OCI-LY1 (cell line): ENCODE measurements around the gene IRF8.

Source experiments
- EZH2 ChIP-seq: fragments of 200-600 bp; sonication (generic), shearing (Covaris generic); IDR thresholded peaks from 2 replicates; pipeline ENCODE4 v1.8.0; 2017; ENCODE audit warnings: borderline replicate concordance, mixed run types, mild to moderate bottlenecking, antibody characterized with exemption, low read length, moderate library complexity, mixed read lengths
- TF ChIP-seq, protein P1 (sequence below): fragments of 200-600 bp; sonication (generic), shearing (Covaris generic); IDR thresholded peaks from 2 replicates; pipeline ENCODE4 v1.5.1; 2017; ENCODE audit warnings: mild to moderate bottlenecking, antibody characterized with exemption, low read length, moderate library complexity, mixed read lengths

DNA sequence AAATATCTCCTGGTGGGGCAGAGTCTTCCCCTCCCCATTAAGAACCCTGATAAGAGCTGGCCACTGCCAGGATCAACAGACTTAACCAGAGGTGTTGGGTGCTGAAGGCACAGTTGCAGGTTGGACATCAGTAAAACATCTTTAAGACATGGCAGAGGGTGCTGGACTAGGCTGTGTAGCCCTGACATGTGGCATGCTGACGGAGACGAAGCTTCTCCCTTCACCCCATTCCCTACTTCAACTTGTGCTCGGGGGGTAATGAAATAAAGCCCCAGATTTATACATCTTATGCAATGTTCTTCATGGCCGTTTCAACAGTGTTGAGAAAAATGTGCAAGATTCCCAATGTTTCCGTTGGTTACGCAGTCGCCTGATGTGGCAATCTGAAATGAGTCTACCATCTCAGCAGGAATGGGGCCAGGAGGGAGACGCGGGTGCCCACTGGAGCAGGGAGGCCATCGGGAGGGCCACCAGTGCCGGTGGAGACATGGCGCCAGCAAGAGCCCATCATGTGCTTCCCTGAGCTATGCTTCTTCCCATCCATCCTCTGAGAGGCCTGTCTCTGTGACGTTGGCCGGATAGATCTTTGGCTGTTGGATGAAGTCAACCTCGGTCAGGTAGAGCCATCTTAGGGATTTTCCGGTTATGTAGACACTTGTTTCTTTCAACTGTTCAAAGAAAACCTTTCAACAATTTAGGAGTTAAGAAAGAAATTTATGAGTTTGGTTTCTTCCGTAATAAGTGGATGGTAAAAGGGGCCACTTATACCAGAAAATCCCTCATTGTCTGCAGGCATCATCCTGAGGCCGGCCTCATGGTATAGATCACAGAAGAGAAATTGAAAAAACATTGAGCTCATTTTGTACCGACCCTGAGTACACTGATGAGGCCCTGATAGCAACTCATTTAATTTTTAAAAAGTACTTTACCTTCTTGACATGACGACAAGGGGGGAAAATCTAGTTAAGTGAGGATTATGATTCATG lies 6.4 kb downstream of the IRF8 start:
- TF ChIP-seq, protein P1, sequence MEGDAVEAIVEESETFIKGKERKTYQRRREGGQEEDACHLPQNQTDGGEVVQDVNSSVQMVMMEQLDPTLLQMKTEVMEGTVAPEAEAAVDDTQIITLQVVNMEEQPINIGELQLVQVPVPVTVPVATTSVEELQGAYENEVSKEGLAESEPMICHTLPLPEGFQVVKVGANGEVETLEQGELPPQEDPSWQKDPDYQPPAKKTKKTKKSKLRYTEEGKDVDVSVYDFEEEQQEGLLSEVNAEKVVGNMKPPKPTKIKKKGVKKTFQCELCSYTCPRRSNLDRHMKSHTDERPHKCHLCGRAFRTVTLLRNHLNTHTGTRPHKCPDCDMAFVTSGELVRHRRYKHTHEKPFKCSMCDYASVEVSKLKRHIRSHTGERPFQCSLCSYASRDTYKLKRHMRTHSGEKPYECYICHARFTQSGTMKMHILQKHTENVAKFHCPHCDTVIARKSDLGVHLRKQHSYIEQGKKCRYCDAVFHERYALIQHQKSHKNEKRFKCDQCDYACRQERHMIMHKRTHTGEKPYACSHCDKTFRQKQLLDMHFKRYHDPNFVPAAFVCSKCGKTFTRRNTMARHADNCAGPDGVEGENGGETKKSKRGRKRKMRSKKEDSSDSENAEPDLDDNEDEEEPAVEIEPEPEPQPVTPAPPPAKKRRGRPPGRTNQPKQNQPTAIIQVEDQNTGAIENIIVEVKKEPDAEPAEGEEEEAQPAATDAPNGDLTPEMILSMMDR = no peak
- no peak for TF ChIP-seq EZH2
